Activated naive CD8-positive, alpha-beta T cell treated with anti-CD3 and anti-CD28 coated beads for 36 hours (primary cell): Measurements from ENCODE around the gene INPP5A. TPM values are rescaled to one million over a fixed set of nuclear protein-coding genes. Genes with fewer than 3 reads are reported as not detected.
A peak's percentile ranks its signal among the peaks of the same experiment; 100 is the strongest.

Experiments used
- DNase-seq: peaks from one replicate; pipeline ENCODE4 v3.0.0; 2021
- H3K27ac Mint-ChIP-seq: one replicate; pipeline ENCODE4 v1.8.0; 2022; ENCODE audit warnings: mild to moderate bottlenecking, moderate library complexity, mixed read lengths
- H3K27me3 Mint-ChIP-seq: one replicate; pipeline ENCODE4 v1.8.0; 2022; ENCODE audit warnings: mild to moderate bottlenecking, mixed read lengths
- H3K36me3 Mint-ChIP-seq: one replicate; pipeline ENCODE4 v1.8.0; 2021; ENCODE audit warnings: mild to moderate bottlenecking, mixed read lengths
- H3K4me1 Mint-ChIP-seq: one replicate; pipeline ENCODE4 v1.8.0; 2021; ENCODE audit warnings: mixed read lengths
- H3K4me3 Mint-ChIP-seq: one replicate; pipeline ENCODE4 v1.8.0; 2022; ENCODE audit warnings: mild to moderate bottlenecking, moderate library complexity, mixed read lengths
- H3K9me3 Mint-ChIP-seq: one replicate; pipeline ENCODE4 v1.8.0; 2022; ENCODE audit warnings: mixed read lengths
- total RNA-seq, 2 experiments: library from RNA; stranded (reverse); gene quantifications; one replicate each; pipeline ENCODE4 v1.2.3, GENCODE V29; 2021

Gene INPP5A
- total RNA-seq, 2 experiments from 2014 or later = 6.1 to 7.4 TPM

DNA sequence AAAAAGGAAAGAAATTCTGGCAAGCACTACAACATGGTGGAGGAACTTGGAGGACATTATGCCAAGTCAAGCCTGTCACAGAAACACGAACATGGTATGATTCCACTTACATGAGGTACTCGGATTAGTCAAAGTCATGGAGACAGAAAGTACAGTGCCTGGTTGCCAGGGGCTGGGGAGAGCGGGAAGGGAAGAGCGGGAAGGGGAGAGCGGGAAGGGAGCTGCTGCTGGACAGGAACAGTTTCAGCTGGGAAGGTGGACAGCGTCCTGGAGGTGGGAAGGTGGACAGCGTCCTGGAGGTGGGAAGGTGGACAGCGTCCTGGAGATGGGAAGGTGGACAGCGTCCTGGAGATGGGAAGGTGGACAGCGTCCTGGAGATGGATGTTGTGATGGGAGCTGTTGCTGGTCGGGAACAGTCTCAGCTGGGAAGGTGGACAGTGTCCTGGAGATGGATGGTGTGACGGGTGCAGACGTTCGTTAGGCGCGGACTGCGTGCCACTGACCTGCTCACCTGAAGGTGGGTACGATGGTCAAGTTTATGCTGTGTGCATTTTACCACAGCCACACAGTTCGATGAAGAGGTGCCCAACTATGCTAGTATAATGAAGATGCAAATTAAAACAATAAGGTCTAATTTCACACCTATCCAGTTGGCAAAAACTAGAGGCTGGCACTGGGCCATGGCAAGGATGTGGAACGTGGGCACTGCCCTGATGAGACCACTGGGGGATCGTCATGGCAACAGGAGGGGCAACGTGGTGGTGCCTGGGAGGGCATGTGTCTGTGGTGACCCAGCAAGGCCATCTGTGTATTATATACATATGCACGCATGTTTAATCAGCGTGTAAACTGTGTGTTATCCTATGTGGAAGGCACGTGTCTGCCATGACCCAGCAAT lies 144.5 kb downstream of the INPP5A start:
- Mint-ChIP-seq H3K27me3 (no peaks in the 10 kb centered on the region), H3K4me1 (peaks cover 26% of the 10 kb centered on the region), H3K4me3 (no peak overlapping the region), H3K9me3 (peaks cover 2% of the 10 kb centered on the region), H3K27ac (no peak overlapping the region), H3K36me3 (no peaks in the 10 kb centered on the region)
- DNase-seq = no peak

DNA sequence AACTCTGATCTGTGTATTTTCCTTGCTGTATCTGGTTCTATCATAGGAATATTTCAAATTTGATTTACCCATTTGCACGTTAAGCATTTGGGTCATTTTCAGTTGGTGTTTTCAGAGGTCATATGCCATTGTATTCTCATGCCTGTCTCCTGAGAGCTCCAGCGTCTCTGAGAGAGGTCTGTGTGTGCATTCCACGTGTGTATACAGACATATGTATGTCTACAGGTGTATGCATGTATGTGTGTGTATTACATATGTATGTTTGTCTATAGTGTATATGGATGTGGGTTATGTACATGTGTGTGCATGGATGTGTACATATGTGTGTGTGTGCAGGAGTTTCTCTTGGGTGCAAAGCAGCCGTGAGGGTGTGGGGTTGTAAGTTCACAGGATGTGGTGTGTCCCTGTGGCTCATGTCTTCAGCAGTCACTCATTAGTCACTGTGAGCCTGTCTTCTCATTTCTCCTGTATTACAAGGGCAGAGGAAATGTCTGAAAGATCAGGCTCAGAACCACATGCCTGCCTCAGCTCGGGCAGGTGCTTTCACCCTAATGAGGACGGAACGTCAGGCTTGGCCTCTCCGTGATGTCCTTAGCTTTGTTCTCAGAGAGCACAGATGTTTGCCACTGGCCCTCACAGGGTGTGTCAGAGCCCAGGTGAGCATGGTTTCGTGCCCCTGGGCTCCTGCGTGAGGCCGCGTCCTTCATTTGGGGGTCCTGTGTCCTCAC lies 146.7 kb downstream of the INPP5A start:
- H3K36me3 Mint-ChIP-seq = no peaks in the 10 kb centered on the region
- peak overlapping the region; percentile 77 for H3K27ac Mint-ChIP-seq
- peak; percentile 25 for DNase-seq
- H3K4me3 Mint-ChIP-seq = no peak overlapping the region
- H3K27me3 Mint-ChIP-seq = no peaks in the 10 kb centered on the region
- H3K4me1 Mint-ChIP-seq = peaks cover 26% of the 10 kb centered on the region
- peaks cover 2% of the 10 kb centered on the region for H3K9me3 Mint-ChIP-seq

DNA sequence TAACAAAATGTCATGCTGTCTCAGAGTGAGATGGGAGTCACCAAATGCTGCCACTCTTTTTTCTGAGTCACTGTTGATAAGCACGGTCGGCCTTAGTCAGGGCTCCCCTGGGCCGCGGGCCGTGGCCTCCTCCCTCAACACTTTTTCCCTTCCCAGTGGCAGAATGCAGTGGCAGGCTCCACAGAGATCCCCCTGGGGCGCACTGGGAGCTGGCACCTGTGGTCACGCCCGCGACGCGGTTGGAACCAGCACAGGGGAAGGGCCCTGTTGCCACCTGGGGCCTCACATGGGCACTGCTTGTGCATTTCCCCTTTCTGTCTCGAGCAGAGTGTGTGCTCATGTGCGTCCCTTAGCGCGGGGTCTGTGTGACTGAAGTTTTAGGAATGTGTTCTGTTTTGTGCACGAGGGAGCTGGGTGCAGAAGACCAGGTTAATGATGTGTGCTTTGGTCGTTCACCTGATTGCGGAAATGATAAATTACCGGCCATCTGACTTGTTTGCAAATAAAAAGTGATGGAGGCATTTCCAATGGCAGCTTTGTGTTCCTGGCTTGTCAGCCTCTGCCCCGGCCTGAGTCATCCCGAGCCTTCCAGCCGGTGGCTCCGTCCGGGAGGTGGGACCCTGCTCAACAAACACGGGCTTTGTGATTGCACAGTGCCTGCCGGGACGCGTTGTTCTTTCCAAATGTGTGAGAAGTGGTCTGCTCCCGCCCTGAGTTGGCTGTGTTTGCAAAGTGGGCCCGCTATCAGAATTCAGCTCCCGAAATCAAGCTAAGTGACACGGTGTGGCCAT lies 147.7 kb downstream of the INPP5A start:
- Mint-ChIP-seq H3K4me1 (peaks cover 26% of the 10 kb centered on the region), H3K27ac (peak overlapping the region; percentile 77), H3K27me3 (no peaks in the 10 kb centered on the region), H3K4me3 (no peak overlapping the region), H3K9me3 (peaks cover 2% of the 10 kb centered on the region), H3K36me3 (peaks cover under 1% of the 10 kb centered on the region)
- DNase-seq = no peak

DNA sequence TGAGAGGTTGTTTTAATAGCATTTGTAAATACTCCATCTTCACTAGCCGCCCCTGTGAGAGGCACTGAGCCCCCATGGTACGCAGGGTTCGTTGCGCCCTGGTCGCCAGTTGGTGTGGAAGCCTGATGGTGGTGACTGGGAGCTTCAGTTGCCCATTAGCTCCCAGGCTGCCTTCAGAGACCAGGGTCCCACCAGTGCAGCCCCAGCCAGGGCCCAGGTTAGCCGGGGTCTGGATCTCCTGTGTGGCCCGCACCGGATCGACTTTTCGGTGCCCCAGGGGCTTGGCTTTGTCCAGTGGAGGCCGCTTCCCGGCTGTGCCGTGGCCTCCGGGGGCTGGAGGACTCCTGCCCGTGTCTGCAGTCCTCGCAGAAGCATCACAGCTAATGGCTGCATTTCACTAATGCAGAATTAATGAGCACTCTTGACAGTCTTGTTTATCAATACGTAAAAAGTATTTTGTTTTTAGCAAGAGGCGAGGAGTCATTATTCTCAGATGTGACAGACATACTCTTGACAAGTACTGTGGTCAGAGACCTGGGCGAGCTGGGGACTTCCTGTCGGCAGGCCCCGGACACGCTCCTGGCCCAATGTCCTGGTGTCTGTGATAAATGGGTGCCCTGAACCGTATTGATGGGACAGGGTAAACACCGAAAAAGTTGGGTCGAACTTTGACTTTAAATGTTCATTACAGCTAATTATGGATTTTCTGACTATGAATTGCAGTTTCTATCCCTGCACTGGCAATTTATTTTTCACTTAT lies 148.5 kb downstream of the INPP5A start:
- peaks cover 2% of the 10 kb centered on the region for H3K9me3 Mint-ChIP-seq
- no peak overlapping the region for H3K27ac Mint-ChIP-seq
- no peak for DNase-seq
- H3K27me3 Mint-ChIP-seq = no peaks in the 10 kb centered on the region
- H3K36me3 Mint-ChIP-seq = peaks cover 3% of the 10 kb centered on the region
- no peak overlapping the region for H3K4me3 Mint-ChIP-seq
- peaks cover 24% of the 10 kb centered on the region for H3K4me1 Mint-ChIP-seq

DNA sequence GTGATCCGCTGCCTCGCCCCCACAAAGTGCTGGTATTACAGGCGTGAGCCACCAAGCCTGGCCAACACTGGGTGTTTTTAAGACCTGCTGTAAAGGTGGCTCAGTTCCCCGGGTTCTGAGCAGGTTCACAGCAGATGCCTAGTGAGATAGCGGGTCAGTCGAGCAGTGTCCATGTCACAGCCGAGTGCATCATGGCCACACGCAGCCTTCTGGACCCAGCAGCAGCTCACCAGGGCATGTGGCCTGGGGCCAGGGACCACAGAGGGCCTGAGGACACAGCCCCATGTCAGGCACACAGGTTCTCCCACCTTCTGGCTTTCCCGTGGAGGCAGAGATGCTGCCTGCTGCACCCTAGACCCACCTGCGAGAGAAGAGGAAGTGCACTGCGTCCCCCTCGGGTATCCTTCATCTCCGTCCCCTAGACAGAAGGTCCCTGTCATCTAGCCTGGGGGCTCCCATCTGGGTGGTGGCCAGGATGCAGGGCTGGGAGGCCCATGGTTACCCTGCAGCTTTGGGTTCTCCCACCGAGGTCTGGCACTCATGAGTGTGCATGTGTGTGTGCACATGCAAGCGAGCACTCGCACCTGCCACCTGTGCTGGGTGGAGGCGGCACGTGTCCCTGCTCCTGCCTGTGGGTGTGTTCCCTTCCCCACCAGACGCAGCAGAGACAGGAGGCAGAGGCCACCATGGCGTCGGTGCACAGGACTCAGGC lies 149.8 kb downstream of the INPP5A start:
- Mint-ChIP-seq H3K9me3 (peaks cover 2% of the 10 kb centered on the region), H3K4me3 (no peak overlapping the region), H3K27ac (no peak overlapping the region), H3K36me3 (peaks cover 7% of the 10 kb centered on the region), H3K27me3 (no peaks in the 10 kb centered on the region), H3K4me1 (peaks cover 18% of the 10 kb centered on the region)
- DNase-seq = no peak

DNA sequence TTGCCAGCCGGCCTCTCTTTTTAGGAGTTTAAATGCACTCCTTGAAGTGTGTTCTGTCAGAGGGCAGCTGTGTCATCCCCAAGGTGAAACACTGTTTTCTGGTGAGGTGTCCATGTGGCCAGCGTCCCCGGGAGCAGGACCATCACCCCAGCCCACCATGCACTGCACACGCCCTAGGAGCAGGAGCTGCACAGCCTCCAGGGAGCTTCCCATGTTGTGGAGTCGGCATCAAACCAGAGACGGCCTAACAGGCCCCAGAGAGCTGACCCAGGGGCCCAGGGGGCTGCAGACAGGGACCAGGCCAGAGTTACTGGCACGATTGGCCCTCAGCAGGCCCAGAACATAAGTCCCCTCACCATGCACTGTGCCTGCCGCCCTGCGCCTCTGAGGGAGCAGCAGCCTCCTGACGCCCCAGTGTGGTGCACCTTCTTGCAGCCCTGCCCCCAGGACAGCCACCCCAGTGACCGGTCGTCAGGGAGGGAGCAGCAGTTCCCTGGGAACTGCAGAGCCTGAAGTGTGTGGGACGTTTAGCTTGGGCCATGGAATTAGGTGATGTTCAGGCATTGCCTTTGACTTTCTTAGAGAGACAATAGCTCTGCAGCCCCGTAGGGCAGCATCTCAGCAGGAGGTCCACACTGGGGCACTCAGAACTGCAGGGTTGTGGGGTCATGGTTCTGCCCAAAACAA lies 150.4 kb downstream of the INPP5A start:
- DNase-seq = no peak
- Mint-ChIP-seq H3K4me1 (peaks cover 18% of the 10 kb centered on the region), H3K27me3 (no peaks in the 10 kb centered on the region), H3K27ac (no peak overlapping the region), H3K36me3 (peaks cover 9% of the 10 kb centered on the region), H3K4me3 (no peak overlapping the region), H3K9me3 (peaks cover 2% of the 10 kb centered on the region)

DNA sequence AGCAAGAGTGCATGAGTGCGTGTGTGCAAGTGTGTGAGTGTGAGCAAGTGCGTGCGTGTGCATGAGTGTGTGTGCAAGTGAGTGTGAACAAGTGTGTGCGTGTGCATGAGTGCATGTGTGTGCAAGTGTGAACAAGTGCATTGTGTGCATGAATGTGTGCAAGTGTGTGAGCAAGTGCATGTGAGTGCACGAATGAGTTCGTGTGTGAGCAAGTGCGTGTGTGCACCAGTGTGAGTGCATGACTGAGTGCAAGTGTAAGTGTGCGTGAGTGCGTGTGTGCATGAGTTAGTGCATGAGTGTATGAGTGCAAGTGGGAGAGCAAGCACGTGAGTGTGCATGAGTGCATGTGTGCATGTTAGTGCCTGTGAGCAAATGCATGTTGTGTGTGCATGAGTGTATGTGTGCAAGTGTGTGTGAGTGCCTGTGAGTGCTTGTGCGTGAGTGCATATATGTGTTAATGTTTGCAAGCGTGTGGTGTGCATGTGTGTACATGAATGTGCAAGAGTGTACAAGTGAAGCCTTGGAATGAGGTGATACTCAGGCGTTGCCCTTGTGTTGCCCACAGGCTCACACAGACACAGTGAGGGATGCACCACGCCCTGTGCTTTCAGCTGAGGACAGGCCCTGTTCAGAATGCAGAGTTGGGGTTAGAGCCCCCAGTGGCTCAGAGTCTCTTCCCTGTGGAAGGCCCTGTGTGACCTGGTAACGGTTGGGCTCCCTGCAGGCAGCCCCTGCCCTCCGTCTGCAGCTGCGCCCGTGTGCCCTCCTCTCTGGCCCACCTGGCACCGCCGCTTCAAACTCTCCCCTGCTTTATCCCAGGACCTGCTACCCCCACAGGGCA lies 151.2 kb downstream of the INPP5A start:
- Mint-ChIP-seq H3K27ac (no peak overlapping the region), H3K9me3 (peaks cover 2% of the 10 kb centered on the region), H3K4me3 (no peak overlapping the region), H3K4me1 (peaks cover 16% of the 10 kb centered on the region), H3K27me3 (no peaks in the 10 kb centered on the region), H3K36me3 (peaks cover 9% of the 10 kb centered on the region)
- DNase-seq = no peak

DNA sequence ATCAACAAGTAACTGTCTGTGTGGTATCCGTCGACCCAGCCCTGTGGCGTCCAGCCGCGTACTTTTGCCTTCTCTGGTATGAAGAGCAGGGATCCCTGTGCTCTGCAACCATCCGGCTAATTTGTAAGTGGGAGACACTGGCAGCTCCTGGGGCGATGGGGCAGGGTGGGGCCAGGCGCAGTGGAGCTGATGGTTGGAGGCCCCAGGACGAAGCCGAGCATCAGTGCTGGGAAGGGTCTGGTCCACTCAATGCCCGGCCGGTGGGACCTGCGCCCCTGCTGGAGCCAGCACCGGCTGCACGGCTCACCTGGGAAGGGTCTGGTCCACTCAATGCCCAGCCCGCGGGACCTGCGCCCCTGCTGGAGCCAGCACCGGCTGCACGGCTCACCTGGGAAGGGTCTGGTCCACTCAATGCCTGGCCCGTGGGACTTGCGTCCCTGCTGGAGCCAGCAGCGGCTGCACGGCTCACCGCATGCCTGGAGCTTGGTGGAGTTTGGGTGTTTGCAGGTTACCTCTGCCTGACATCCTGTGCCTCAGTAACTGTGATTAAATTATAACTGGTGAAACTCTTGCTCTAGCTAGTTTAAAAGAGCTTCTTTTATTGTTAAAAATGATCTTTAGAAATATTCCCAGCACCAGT lies 152.3 kb downstream of the INPP5A start:
- no peak for DNase-seq

DNA sequence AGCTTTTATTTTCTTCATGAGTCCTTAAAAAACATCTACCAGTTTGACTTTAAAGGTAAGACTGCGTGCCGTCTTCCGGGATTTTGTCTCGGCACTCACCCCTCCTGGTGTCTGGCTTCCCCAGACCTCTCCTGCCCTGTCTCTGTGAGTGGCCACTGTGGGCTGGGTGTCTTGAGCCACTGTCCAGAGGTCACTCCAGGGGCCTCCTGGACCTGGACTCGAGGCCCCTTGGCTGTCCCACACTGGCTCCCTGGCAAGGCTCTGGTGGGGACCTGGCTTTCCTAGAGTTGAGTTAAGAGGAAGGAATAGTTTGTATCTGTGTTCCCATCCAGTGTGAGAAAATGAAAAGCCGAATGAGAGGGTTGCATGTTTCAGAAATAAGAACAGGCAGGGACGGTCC lies 152.8 kb downstream of the INPP5A start:
- no peaks in the 10 kb centered on the region for H3K27me3 Mint-ChIP-seq
- H3K9me3 Mint-ChIP-seq = no peaks in the 10 kb centered on the region
- no peak overlapping the region for H3K4me3 Mint-ChIP-seq
- H3K27ac Mint-ChIP-seq = no peak overlapping the region
- no peak for DNase-seq
- peaks cover 2% of the 10 kb centered on the region for H3K4me1 Mint-ChIP-seq
- H3K36me3 Mint-ChIP-seq = peaks cover 19% of the 10 kb centered on the region

More for the DNA sequence above, 152.3 kb downstream of the INPP5A start:
- Mint-ChIP-seq H3K4me3 (no peak overlapping the region), H3K36me3 (peaks cover 14% of the 10 kb centered on the region), H3K9me3 (no peaks in the 10 kb centered on the region), H3K27me3 (no peaks in the 10 kb centered on the region), H3K4me1 (peaks cover 7% of the 10 kb centered on the region), H3K27ac (no peak overlapping the region)

DNA sequence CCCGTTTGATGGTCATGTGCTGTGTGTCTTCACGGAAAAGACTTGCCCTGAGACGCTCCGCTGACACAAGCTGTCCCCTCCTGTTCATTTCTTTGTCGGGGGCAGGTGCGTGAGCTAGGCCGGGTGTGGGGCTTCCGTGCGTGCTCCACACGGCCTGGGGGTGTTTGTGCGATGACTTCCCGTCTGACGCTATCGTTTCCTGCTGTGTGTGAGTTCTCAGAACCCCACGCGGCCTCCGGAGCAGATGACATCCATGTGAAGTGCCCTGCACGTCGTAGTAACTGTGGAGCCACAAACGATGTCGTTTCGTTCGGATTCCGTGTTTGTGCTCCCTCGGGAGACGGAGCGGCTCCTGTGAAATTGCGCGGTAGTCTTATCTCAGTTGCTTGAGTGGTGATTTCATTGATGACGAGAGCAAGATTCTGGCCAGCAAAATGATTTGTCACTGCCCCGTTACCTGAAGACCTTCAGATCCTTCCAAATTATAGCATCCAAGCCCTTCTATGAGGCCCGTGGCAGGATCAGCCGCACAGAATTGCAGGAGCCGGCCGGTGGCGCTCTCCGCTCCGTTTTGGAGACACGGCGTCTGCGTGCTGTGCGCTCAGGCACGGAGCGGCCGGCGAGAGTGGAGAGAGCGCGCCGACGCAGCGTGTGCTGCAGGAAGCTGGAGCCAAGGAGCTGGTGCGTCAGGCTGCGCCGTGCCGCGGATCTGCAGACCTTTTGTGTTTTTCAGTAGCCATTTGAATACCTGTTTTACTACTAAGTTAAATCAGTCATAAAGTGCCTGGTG lies 153.4 kb downstream of the INPP5A start:
- Mint-ChIP-seq H3K27ac (no peak overlapping the region), H3K9me3 (no peaks in the 10 kb centered on the region), H3K4me3 (no peak overlapping the region), H3K27me3 (no peaks in the 10 kb centered on the region), H3K36me3 (peaks cover 19% of the 10 kb centered on the region), H3K4me1 (no peaks in the 10 kb centered on the region)
- no peak for DNase-seq

DNA sequence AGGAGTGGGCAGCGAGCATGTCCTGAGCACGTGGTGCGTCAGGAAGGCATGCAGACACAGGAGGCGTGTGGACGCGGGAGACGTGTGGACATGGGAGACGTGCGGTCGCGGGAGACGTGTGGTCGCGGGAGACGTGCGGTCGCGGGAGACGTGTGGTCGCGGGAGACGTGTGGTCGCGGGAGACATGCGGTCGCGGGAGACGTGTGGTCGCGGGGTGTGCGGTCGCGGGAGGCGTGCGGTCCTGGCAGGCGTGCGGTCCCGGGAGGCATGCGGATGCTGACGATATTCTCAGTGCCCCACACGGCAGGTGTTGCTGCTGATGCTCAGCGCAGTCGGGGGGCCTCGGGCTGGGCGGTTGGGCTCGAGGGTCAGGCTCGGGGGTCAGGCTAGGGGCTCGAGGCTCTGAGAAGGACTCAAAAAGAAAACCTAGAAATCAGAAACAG lies 154.1 kb downstream of the INPP5A start:
- H3K27me3 Mint-ChIP-seq = no peaks in the 10 kb centered on the region
- H3K9me3 Mint-ChIP-seq = no peaks in the 10 kb centered on the region
- DNase-seq = no peak
- peaks cover 2% of the 10 kb centered on the region for H3K4me1 Mint-ChIP-seq
- H3K36me3 Mint-ChIP-seq = peaks cover 19% of the 10 kb centered on the region
- H3K27ac Mint-ChIP-seq = no peak overlapping the region
- H3K4me3 Mint-ChIP-seq = no peak overlapping the region

DNA sequence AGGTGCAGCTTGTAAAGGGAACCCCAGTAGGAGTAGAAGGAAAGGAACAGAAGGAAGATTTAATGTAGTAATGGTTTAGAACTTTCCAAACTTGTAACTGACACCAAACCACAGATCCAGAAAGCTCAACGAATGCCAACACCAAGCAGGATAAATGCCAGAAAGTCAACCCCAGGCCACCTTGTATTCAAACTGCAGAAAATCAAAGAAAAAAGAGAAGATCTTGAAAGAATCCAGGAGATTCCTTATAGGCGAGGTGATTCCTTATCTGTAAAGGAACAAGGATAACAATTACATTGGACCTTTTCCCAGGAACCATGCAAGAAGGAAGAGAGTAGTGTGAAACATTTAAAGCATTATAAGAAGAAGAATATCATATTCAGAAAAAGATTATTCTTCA lies 154.7 kb downstream of the INPP5A start:
- H3K27me3 Mint-ChIP-seq = no peaks in the 10 kb centered on the region
- no peaks in the 10 kb centered on the region for H3K9me3 Mint-ChIP-seq
- no peak overlapping the region for H3K27ac Mint-ChIP-seq
- no peak for DNase-seq
- H3K4me1 Mint-ChIP-seq = peaks cover 2% of the 10 kb centered on the region
- H3K36me3 Mint-ChIP-seq = peaks cover 19% of the 10 kb centered on the region
- H3K4me3 Mint-ChIP-seq = no peak overlapping the region
